PFSK-1 (cell line): ENCODE data around the gene CFAP57.

Experiments used
- FOXP2 ChIP-seq: optimal IDR thresholded peaks from 2 replicates; pipeline ENCODE3; 2011; ENCODE audit warnings: borderline replicate concordance, control low read depth, inconsistent platforms; ENCODE audit not compliant: insufficient read depth; ENCODE audit errors: extremely low read length, extremely low read depth
- POLR2AphosphoS5 ChIP-seq: IDR thresholded peaks from 2 replicates; pipeline ENCODE4 v1.6.1; 2012; ENCODE audit warnings: low read depth, mild to moderate bottlenecking, control low read depth, low read length, moderate library complexity
- SIN3A ChIP-seq: IDR thresholded peaks from 2 replicates; pipeline ENCODE4 v1.6.1; 2012; ENCODE audit warnings: mild to moderate bottlenecking, low read length, moderate library complexity, borderline replicate concordance; ENCODE audit not compliant: insufficient read depth
- TAF1 ChIP-seq: IDR thresholded peaks from 2 replicates; pipeline ENCODE4 v1.6.1; 2012; ENCODE audit warnings: low read length, control low read depth, borderline replicate concordance; ENCODE audit not compliant: insufficient read depth
- TF ChIP-seq, protein P1 (sequence below), 2 experiments: IDR thresholded peaks; 2 replicates each; pipeline versions ENCODE4 v1.6.1 to v1.8.0; 2011 to 2012; ENCODE audit warnings: low read depth in 2 of 2, low read length in 2 of 2, control low read depth in 1 of 2, inconsistent platforms in 1 of 2, mild to moderate bottlenecking in 1 of 2, moderate library complexity in 1 of 2; ENCODE audit not compliant: insufficient read depth in 1 of 2

The CFAP57 gene

DNA sequence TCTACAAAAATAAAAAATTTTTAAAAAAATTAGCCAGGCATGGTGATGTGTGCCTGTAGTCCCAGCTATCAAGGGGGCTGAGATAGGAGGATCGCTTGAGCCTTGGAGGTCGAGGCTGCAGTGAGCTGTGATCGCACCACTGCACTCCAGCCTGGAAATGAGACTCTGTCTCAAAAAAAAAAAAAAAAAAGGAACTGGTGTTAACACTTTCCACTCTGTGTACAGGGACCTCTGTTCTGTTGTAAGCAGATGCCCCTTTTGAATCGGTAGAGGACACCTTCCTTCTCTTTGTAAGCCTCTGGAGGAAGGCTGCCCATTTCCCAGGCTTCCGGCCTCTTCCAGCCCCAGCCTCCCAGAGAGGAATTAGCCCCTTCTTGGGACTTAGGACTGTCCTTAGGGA, 120.5 kb downstream of the CFAP57 start:
- TF ChIP-seq POLR2AphosphoS5 (no peak), FOXP2 (no peak), SIN3A (no peak), TAF1 (no peak)
- TF ChIP-seq, protein P1, sequence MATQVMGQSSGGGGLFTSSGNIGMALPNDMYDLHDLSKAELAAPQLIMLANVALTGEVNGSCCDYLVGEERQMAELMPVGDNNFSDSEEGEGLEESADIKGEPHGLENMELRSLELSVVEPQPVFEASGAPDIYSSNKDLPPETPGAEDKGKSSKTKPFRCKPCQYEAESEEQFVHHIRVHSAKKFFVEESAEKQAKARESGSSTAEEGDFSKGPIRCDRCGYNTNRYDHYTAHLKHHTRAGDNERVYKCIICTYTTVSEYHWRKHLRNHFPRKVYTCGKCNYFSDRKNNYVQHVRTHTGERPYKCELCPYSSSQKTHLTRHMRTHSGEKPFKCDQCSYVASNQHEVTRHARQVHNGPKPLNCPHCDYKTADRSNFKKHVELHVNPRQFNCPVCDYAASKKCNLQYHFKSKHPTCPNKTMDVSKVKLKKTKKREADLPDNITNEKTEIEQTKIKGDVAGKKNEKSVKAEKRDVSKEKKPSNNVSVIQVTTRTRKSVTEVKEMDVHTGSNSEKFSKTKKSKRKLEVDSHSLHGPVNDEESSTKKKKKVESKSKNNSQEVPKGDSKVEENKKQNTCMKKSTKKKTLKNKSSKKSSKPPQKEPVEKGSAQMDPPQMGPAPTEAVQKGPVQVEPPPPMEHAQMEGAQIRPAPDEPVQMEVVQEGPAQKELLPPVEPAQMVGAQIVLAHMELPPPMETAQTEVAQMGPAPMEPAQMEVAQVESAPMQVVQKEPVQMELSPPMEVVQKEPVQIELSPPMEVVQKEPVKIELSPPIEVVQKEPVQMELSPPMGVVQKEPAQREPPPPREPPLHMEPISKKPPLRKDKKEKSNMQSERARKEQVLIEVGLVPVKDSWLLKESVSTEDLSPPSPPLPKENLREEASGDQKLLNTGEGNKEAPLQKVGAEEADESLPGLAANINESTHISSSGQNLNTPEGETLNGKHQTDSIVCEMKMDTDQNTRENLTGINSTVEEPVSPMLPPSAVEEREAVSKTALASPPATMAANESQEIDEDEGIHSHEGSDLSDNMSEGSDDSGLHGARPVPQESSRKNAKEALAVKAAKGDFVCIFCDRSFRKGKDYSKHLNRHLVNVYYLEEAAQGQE (IDR thresholded peaks at IDR 0.05; ENCODE audit: insufficient read depth in 1 of 2, low read depth in 2 of 2, low read length in 2 of 2): no peak

DNA sequence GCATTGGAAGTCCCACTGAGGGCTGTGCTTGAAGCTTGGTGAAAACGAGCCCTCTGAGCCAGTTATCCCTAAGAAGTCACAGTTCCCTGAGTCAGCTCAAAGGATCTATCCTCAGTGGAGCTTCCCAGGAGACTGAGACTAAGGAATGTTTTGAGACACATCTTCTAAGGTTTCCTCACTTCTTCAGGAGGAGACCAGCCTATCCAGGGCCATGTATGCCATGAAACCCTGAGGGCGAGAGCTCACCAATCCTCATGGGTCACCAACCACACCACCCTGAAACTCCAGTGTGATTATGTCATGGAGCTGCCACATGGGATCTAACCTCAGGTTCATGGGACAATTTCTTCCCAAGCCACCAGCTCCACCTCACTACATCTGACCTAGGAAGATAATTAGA, 121.0 kb downstream of the CFAP57 start:
- TF ChIP-seq, protein P1 (IDR thresholded peaks at IDR 0.05; ENCODE audit: insufficient read depth in 1 of 2, low read depth in 2 of 2, low read length in 2 of 2): no peak
- TF ChIP-seq SIN3A: no peak
- no peak for TF ChIP-seq POLR2AphosphoS5
- TF ChIP-seq FOXP2: no peak
- TF ChIP-seq TAF1: no peak

DNA sequence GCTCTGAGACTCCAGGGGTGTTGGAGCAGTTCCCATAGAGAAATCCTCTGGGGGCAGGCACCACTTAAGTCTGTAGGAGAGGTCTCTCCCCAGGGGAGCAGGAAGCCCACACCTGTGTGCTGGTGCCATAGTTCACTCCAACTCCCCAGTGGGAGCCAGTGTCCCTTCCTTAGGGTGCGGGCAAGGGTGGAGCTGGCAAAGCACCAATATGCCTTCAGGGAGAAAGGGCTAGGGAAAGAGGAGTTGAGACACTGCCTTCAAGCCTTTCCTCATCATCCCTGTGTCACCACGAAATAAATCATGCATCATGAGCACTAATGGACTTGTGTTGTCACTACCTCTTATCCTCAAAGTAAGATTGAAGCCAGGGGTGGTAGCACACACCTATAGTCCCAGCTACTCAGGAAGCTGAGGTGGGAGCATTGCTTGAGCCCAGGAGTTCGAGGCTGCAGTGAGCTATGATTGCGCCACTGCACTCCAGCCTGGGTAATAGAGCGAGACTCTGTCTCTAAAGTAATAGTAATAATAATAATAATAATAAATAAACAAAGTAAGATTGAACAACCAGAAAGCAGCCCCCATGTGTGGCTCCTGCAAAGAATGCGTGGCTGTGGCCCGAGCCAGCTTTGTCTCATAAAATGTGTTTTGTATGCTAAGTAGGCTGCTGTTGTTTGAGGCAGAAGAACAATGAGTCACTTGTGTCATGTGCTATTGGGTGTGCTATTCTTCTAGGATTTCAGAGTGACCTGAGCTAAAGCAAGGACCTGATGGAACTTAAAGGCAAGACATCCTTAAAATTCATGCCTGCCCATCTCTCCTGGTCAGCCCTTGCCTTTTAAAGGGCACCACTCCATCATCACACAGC, 122.0 kb downstream of the CFAP57 start:
- TF ChIP-seq SIN3A (no peak), FOXP2 (no peak), POLR2AphosphoS5 (no peak), TAF1 (no peak)
- TF ChIP-seq, protein P1 (IDR thresholded peaks at IDR 0.05; ENCODE audit: insufficient read depth in 1 of 2, low read depth in 2 of 2, low read length in 2 of 2): no peak

DNA sequence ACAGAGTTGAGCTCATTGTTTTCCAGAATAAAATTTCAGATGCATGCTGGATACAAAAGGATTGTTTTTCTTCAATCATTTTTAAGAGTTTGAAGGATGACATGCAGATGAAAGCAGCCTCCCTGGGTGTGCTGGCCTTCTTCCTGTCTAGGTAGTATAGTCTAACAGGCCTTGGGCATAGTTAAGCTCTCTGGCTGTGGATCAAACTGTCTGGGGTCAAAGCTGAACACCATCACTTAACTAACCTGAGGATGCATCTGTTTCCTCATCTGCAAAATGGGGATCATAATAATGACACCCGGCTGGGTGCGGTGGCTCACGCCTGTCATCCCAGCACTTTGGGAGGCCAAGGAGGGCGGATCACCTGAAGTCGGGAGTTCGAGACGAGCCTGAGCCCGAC, 122.6 kb downstream of the CFAP57 start:
- TF ChIP-seq SIN3A (no peak), FOXP2 (no peak), POLR2AphosphoS5 (no peak), TAF1 (no peak)
- TF ChIP-seq, protein P1 (IDR thresholded peaks at IDR 0.05; ENCODE audit: insufficient read depth in 1 of 2, low read depth in 2 of 2, low read length in 2 of 2): no peak
